MM.1S (cell line): ENCODE data around the gene ZFYVE26.

Experiments used
- DNase-seq: peaks from one replicate; pipeline ENCODE4 v3.0.0-alpha.2; 2015
- H2AFZ ChIP-seq: fragments of 300-600 bp; sonication (generic); 2 replicates; pipeline ENCODE4 v1.6.0; 2016; ENCODE audit warnings: antibody characterized with exemption, low read length
- H3F3A ChIP-seq: fragments of 300-600 bp; sonication (generic); 2 replicates; pipeline ENCODE4 v1.6.1; 2016; ENCODE audit warnings: mild to moderate bottlenecking, antibody characterized with exemption, low read length, moderate library complexity, mixed read lengths; ENCODE audit not compliant: insufficient read depth
- H3K27ac ChIP-seq: fragments of 300-600 bp; sonication (generic); 2 replicates; pipeline ENCODE4 v1.5.1; 2016; ENCODE audit warnings: mild to moderate bottlenecking, low read length
- H3K27me3 ChIP-seq: fragments of 300-600 bp; sonication (generic); replicated peaks from 2 replicates; pipeline ENCODE4 v1.6.0; 2016; ENCODE audit warnings: low read length; ENCODE audit not compliant: insufficient read depth
- H3K36me3 ChIP-seq: fragments of 300-600 bp; sonication (generic); replicated peaks from 2 replicates; pipeline ENCODE4 v1.6.1; 2016; ENCODE audit warnings: mild to moderate bottlenecking, low read length, mixed read lengths; ENCODE audit not compliant: insufficient read depth
- H3K4me1 ChIP-seq: fragments of 300-600 bp; sonication (generic); 2 replicates; pipeline ENCODE4 v1.6.1; 2016; ENCODE audit warnings: low read length, mixed read lengths
- H3K4me2 ChIP-seq: fragments of 300-600 bp; sonication (generic); 2 replicates; pipeline ENCODE4 v1.6.0; 2016; ENCODE audit warnings: low read depth, low read length
- H3K4me3 ChIP-seq: fragments of 300-600 bp; sonication (generic); 2 replicates; pipeline ENCODE4 v1.5.1; 2016; ENCODE audit warnings: low read length, mixed read lengths
- H3K79me2 ChIP-seq: fragments of 300-600 bp; sonication (generic); 2 replicates; pipeline ENCODE4 v1.6.1; 2016; ENCODE audit warnings: mixed run types, low read length, mixed read lengths
- H3K9ac ChIP-seq: fragments of 300-600 bp; sonication (generic); 2 replicates; pipeline ENCODE4 v1.6.1; 2016; ENCODE audit warnings: low read length, mixed read lengths
- H3K9me2 ChIP-seq: fragments of 300-600 bp; sonication (generic); replicated peaks from 2 replicates; pipeline ENCODE4 v1.6.1; 2016; ENCODE audit warnings: mild to moderate bottlenecking, low read length, mixed read lengths; ENCODE audit not compliant: insufficient read depth
- H3K9me3 ChIP-seq: fragments of 300-600 bp; sonication (generic); replicated peaks from 2 replicates; pipeline ENCODE4 v1.6.1; 2016; ENCODE audit warnings: mild to moderate bottlenecking, low read length, mixed read lengths; ENCODE audit not compliant: insufficient read depth
- H4K20me1 ChIP-seq: fragments of 300-600 bp; sonication (generic); 2 replicates; pipeline ENCODE4 v1.6.1; 2016; ENCODE audit warnings: mild to moderate bottlenecking, low read length, moderate library complexity, mixed read lengths; ENCODE audit not compliant: insufficient read depth
- EZH2 ChIP-seq: fragments of 300-600 bp; sonication (generic); optimal IDR thresholded peaks from 2 replicates; pipeline ENCODE3; 2017; ENCODE audit warnings: low read depth, mild to moderate bottlenecking, antibody characterized with exemption, low read length, mixed read lengths
- EZH2phosphoT487 ChIP-seq: fragments of 300-600 bp; sonication (generic); IDR thresholded peaks from 2 replicates; pipeline ENCODE4 v1.6.1; 2018; ENCODE audit warnings: antibody characterized with exemption, low read length
- TF ChIP-seq, protein P1 (sequence below): fragments of 300-600 bp; sonication (generic); IDR thresholded peaks from 2 replicates; pipeline ENCODE4 v1.5.1; 2016; ENCODE audit warnings: antibody characterized with exemption, low read length, mixed read lengths

Gene ZFYVE26

GRCh38 chr14:67833403-67833802, 17.0 kb upstream of the ZFYVE26 start:
- no peaks in the 10 kb centered on the region for H3K4me1 ChIP-seq
- no peaks in the 10 kb centered on the region for H3K36me3 ChIP-seq
- no peak overlapping the region for H2AFZ ChIP-seq
- no peaks in the 10 kb centered on the region for H3K79me2 ChIP-seq
- no peak overlapping the region for H3K27ac ChIP-seq
- no peaks in the 10 kb centered on the region for H3F3A ChIP-seq
- no peak overlapping the region for H3K4me2 ChIP-seq
- no peak overlapping the region for H3K9ac ChIP-seq
- no peaks in the 10 kb centered on the region for H3K9me3 ChIP-seq
- no peak overlapping the region for H3K4me3 ChIP-seq
- H3K27me3 ChIP-seq = no peaks in the 10 kb centered on the region
- no peaks in the 10 kb centered on the region for H4K20me1 ChIP-seq
- DNase-seq = no peak
- H3K9me2 ChIP-seq = no peaks in the 10 kb centered on the region
- TF ChIP-seq, protein P1, sequence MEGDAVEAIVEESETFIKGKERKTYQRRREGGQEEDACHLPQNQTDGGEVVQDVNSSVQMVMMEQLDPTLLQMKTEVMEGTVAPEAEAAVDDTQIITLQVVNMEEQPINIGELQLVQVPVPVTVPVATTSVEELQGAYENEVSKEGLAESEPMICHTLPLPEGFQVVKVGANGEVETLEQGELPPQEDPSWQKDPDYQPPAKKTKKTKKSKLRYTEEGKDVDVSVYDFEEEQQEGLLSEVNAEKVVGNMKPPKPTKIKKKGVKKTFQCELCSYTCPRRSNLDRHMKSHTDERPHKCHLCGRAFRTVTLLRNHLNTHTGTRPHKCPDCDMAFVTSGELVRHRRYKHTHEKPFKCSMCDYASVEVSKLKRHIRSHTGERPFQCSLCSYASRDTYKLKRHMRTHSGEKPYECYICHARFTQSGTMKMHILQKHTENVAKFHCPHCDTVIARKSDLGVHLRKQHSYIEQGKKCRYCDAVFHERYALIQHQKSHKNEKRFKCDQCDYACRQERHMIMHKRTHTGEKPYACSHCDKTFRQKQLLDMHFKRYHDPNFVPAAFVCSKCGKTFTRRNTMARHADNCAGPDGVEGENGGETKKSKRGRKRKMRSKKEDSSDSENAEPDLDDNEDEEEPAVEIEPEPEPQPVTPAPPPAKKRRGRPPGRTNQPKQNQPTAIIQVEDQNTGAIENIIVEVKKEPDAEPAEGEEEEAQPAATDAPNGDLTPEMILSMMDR = no peak
- no peak for TF ChIP-seq EZH2
- TF ChIP-seq EZH2phosphoT487 = no peak

DNA sequence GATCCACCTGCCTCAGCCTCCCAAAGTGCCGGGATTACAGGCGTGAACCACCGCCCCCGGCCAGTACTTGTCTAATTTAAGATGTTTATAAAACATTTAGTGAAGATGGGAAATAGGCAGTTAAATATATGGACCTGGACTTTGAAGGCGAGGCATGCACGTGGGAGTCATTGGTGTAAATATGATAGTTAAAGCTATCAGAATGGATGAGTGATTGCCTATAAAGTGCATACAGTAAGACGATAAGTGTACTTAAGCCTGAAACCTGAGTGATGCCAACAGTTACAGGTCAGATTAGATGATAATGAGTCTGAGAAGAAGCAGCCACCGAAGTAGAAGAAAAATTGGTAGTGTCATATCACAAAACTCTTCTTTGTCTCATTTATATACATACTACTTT, 14.7 kb upstream of the ZFYVE26 start:
- H3K9me3 ChIP-seq = no peaks in the 10 kb centered on the region
- H3K4me2 ChIP-seq = no peak overlapping the region
- H3K4me1 ChIP-seq = no peaks in the 10 kb centered on the region
- H3F3A ChIP-seq = no peaks in the 10 kb centered on the region
- H4K20me1 ChIP-seq = no peaks in the 10 kb centered on the region
- H2AFZ ChIP-seq = no peak overlapping the region
- H3K9me2 ChIP-seq = no peaks in the 10 kb centered on the region
- H3K36me3 ChIP-seq = no peaks in the 10 kb centered on the region
- H3K9ac ChIP-seq = no peak overlapping the region
- no peak overlapping the region for H3K4me3 ChIP-seq
- no peaks in the 10 kb centered on the region for H3K79me2 ChIP-seq
- DNase-seq = no peak
- H3K27ac ChIP-seq = no peak overlapping the region
- no peaks in the 10 kb centered on the region for H3K27me3 ChIP-seq
- TF ChIP-seq EZH2phosphoT487 (no peak), EZH2 (no peak)
- TF ChIP-seq, protein P1 = no peak

GRCh38 chr14:67821121-67821520, 4.7 kb upstream of the ZFYVE26 start:
- TF ChIP-seq, protein P1 = no peak
- TF ChIP-seq EZH2 = no peak
- TF ChIP-seq EZH2phosphoT487 = no peak
- Histone ChIP-seq H4K20me1 (no peaks in the 10 kb centered on the region), H3K9ac (no peak overlapping the region), H3K9me2 (no peaks in the 10 kb centered on the region), H3F3A (no peaks in the 10 kb centered on the region), H3K36me3 (no peaks in the 10 kb centered on the region), H3K27me3 (no peaks in the 10 kb centered on the region), H3K27ac (no peak overlapping the region), H3K9me3 (no peaks in the 10 kb centered on the region), H3K4me1 (0 out of 2 replicates have a peak, but pooled peaks cover 4% of the 10 kb centered on the region), H3K79me2 (no peaks in the 10 kb centered on the region), H3K4me3 (no peak overlapping the region), H2AFZ (no peak overlapping the region), H3K4me2 (no peak overlapping the region)
- DNase-seq = no peak
